ENCODE data around the gene NFIC. TPM values are rescaled to one million over a fixed set of nuclear protein-coding genes. Genes with fewer than 3 reads are reported as not detected.
A peak's percentile ranks its signal among the peaks of the same experiment; 100 is the strongest.
"Not testable (repeated sequence)": the region's sequence is repeated elsewhere in the genome, so short reads cannot be mapped to it uniquely, and the experiment has no call there.

NFIC gene
- total and polyA plus RNA-seq, 10 of the 15 experiments (the other 5 are each of a cell fraction or from before 2014, with no cell fraction given): 0.71 to 53.5 (median 10.2) TPM

- RAD21 ChIA-PET (ENCODE audit: unreplicated experiment): no interaction called here
Observed at GRCh38 chr19:3333662-3334061, 32.7 kb upstream of the NFIC start.

DNA sequence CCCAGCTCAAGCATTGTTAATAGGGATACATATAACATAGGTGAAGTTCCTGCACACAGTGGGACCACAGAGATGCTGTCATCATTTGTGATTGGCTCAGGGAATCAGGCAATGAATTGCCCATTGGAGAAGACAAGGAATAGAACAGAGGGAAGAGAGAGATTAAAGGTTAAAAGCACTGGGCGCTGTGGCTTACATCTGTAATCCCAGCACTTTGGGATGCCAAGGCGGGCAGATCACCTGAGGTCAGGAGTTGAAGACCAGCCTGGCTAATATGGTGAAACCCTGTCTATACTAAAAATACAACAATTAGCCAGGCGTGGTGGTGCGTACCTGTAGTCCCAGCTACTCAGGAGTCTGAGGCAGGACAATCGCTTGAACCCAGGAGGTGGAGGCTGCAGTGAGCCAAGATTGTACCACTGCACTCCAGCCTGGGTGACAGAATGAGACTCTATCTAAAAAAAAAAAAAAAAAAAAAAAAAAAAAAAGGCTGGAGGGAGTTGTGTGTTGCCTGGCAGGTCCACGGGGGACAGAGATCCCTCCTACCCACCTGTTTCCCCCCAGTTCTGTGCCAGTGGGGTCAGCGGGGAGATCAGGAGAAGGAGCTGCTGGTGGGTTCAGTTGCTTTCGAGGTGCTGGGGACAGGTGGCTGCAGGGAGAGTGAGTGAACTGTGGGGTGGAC, 31.5 kb upstream of the NFIC start:
- H4K20me1 ChIP-seq (ENCODE audit: control insufficient read depth, insufficient read depth); H3K27me3 ChIP-seq (replicated peaks in 1 of 2; ENCODE audit: control insufficient read depth in 2 of 2, insufficient read depth in 2 of 2, low read length in 1 of 2); FAIRE-seq; H3K79me2 ChIP-seq (ENCODE audit: control insufficient read depth, insufficient read depth, low read length); RAD21 ChIA-PET (ENCODE audit: unreplicated experiment); in situ Hi-C loops (cut with MboI); H3K4me3 ChIP-seq; H3K36me3 ChIP-seq (ENCODE audit: control insufficient read depth in 2 of 2, insufficient read depth in 2 of 2, low read length in 1 of 2); H3K4me1 ChIP-seq (ENCODE audit: control insufficient read depth, insufficient read depth, low read length); H3K9me3 ChIP-seq (replicated peaks; ENCODE audit: control insufficient read depth, insufficient read depth, low read length); H2AFZ ChIP-seq (ENCODE audit: control insufficient read depth, low read depth, low read length); SMC1A ChIA-PET (ENCODE audit: uncharacterized antibody, unreplicated experiment); H3K9ac ChIP-seq (ENCODE audit: control insufficient read depth, insufficient read depth, low read length); ATAC-seq; H3K27ac ChIP-seq (ENCODE audit: control insufficient read depth, insufficient read depth); H3K4me2 ChIP-seq (ENCODE audit: control insufficient read depth, insufficient read depth); POLR2A ChIA-PET; intact Hi-C loops (cut with micrococcal nuclease; ENCODE audit: unreplicated experiment); BruUV-seq (replicated peaks); DNase-seq (ENCODE audit: low read depth, low spot score): not testable (repeated sequence)
- 39% methylated on average over 8 of the region's 8 CpGs for WGBS (ENCODE audit: insufficient coverage, insufficient replicate concordance, low lambda C conversion rate, missing lambda C conversion rate)
- CTCF ChIA-PET: interaction anchor here (1.5 kb wide), 1 partner anchor 95 kb away, joined by 5 read pairs; no protein-coding TSS in a partner anchor

More at GRCh38 chr19:3333662-3334061, 32.7 kb upstream of the NFIC start:
- intact Hi-C loops (cut with micrococcal nuclease; ENCODE audit: unreplicated experiment): no loop called here
- Histone ChIP-seq H3K27me3 (replicated peaks in 1 of 2; ENCODE audit: control insufficient read depth in 2 of 2, insufficient read depth in 2 of 2, low read length in 1 of 2) (no peaks in the 10 kb centered on the region; a peak in 1 of 4 replicates), H3K9me3 (replicated peaks; ENCODE audit: control insufficient read depth, insufficient read depth, low read length) (no peaks in the 10 kb centered on the region; the same call in 2 of the 3 replicates), H3K36me3 (ENCODE audit: control insufficient read depth in 2 of 2, insufficient read depth in 2 of 2, low read length in 1 of 2) (no peaks in the 10 kb centered on the region), H3K4me3 (no peak overlapping the region), H3K4me1 (ENCODE audit: control insufficient read depth, insufficient read depth, low read length) (no peaks in the 10 kb centered on the region), H3K4me2 (ENCODE audit: control insufficient read depth, insufficient read depth) (no peak overlapping the region), H2AFZ (ENCODE audit: control insufficient read depth, low read depth, low read length) (no peak overlapping the region), H3K79me2 (ENCODE audit: control insufficient read depth, insufficient read depth, low read length) (no peaks in the 10 kb centered on the region), H3K9ac (ENCODE audit: control insufficient read depth, insufficient read depth, low read length) (no peak overlapping the region), H4K20me1 (ENCODE audit: control insufficient read depth, insufficient read depth) (no peaks in the 10 kb centered on the region), H3K27ac (ENCODE audit: control insufficient read depth, insufficient read depth) (no peak overlapping the region)
- no peak for ATAC-seq
- POLR2A ChIA-PET: no interaction called here
- in situ Hi-C loops (cut with MboI): no loop called here
- no peak for FAIRE-seq
- no TSS peak for BruUV-seq (replicated peaks)
- WGBS (ENCODE audit: insufficient coverage, insufficient replicate concordance, low lambda C conversion rate, missing lambda C conversion rate): 12% methylated on average over 5 of the region's 8 CpGs
- DNase-seq (ENCODE audit: low read depth, low spot score): no peak
- TF ChIP-seq ATF7 (IDR thresholded peaks at IDR 0.05; ENCODE audit: low read depth) (0 out of 2 replicates have a peak, but pooled peaks have one; percentile 20), NR2C1 (IDR thresholded peaks at IDR 0.05) (no peak)
- CTCF ChIA-PET: interaction anchor here (1.5 kb wide), 1 partner anchor 96 kb away, joined by 5 read pairs; no protein-coding TSS in a partner anchor
- SMC1A ChIA-PET (ENCODE audit: uncharacterized antibody, unreplicated experiment): no interaction called here
